Lung (tissue), 12 donors: ENCODE measurements around the gene VKORC1. TPM values are rescaled to one million over a fixed set of nuclear protein-coding genes. Genes with fewer than 3 reads are reported as not detected.

Source experiments
- ATAC-seq: fragments of 200-7000 bp; cut with Tn5 transposase; one replicate; pipeline ENCODE4 v1.9.1; 2020; ENCODE audit warnings: moderate number of reproducible peaks; ENCODE audit not compliant: insufficient read depth, low FRiP score
- DNase-seq, 3 donors: peaks; one replicate each; pipeline ENCODE4 v3.0.0-alpha.2; 2013 to 2017
- H3K27ac ChIP-seq, 2 donors: one replicate each; pipeline ENCODE4 v1.5.1; 2013; ENCODE audit warnings: mild to moderate bottlenecking in 2 of 2, moderate library complexity in 2 of 2, control low read depth in 1 of 2, inconsistent platforms in 1 of 2, low read depth in 1 of 2, low read length in 1 of 2
- H3K27me3 ChIP-seq, 3 donors: one replicate each; pipeline ENCODE4 v1.5.1; 2013; ENCODE audit warnings: low read length in 2 of 3; ENCODE audit not compliant: control insufficient read depth in 3 of 3, insufficient read depth in 3 of 3
- H3K36me3 ChIP-seq, 4 donors: one replicate each; pipeline ENCODE4 v1.5.1; 2013; ENCODE audit warnings: low read length in 4 of 4, mild to moderate bottlenecking in 1 of 4, moderate library complexity in 1 of 4; ENCODE audit not compliant: control insufficient read depth in 4 of 4, insufficient read depth in 4 of 4
- H3K4me1 ChIP-seq, 5 donors: one replicate each; pipeline ENCODE4 v1.5.1; 2013; ENCODE audit warnings: low read length in 5 of 5, mild to moderate bottlenecking in 2 of 5, moderate library complexity in 1 of 5; ENCODE audit not compliant: control insufficient read depth in 5 of 5, insufficient read depth in 5 of 5
- H3K4me3 ChIP-seq: one replicate; pipeline ENCODE4 v1.5.1; 2013; ENCODE audit warnings: mild to moderate bottlenecking, control low read depth, moderate library complexity
- H3K9ac ChIP-seq, 2 donors: one replicate each; pipeline ENCODE4 v1.5.1; 2013; ENCODE audit warnings: low read length in 2 of 2, control low read depth in 1 of 2; ENCODE audit not compliant: insufficient read depth in 1 of 2
- H3K9me3 ChIP-seq, 4 donors: one replicate each; pipeline ENCODE4 v1.5.1; 2013; ENCODE audit warnings: low read length in 3 of 4, mild to moderate bottlenecking in 1 of 4, moderate library complexity in 1 of 4; ENCODE audit not compliant: control insufficient read depth in 4 of 4, insufficient read depth in 3 of 4
- CTCF ChIP-seq: IDR thresholded peaks from 2 replicates; pipeline ENCODE4 v1.5.1; 2012; ENCODE audit warnings: mild to moderate bottlenecking; ENCODE audit errors: control extremely low read depth, extremely low read depth
- WGBS, 2 donors: extraction: QIAGEN DNeasy Blood & Tissue Kit; methylation state at CpG; one replicate each; pipeline ENCODE4 v1.1.7; 2013; 5-methylcytosine and 5-hydroxymethylcytosine counted together
- polyA plus RNA-seq, 2 donors: library from polyadenylated mRNA; stranded (reverse); fragments of 200-250 nt; gene quantifications; one replicate each; pipeline ENCODE4 v1.2.1, GENCODE V29; 2013
- total RNA-seq, 2 donors: library from RNA; depleted of rRNA in 1 of 2; stranded (reverse); fragments of >200 nt in 1 of 2; gene quantifications; one replicate each; pipeline ENCODE4 v1.2.1, GENCODE V29; 2014 to 2021
- donor health status: control.
- donor health status: control.
- donor health status: Bipolar disorder and iron deficiency.
- donor health status: healthy.
- donor health status: DM: yes; HTN: yes; CAD: no.

Gene VKORC1
- total and polyA plus RNA-seq, 4 donors, result 49.4 to 118 (median 70.5) TPM

- Histone ChIP-seq H3K27ac (peak overlapping the region in 1 of 2 donors; percentile 60), H3K4me3 (no peak overlapping the region), H3K27me3 (no peaks in the 10 kb centered on the region), H3K4me1 (peaks cover 0 to 15% (median 0%) of the 10 kb centered on the region in 5 donors), H3K36me3 (peaks cover 0 to 28% (median 7%) of the 10 kb centered on the region in 4 donors), H3K9me3 (no peaks in the 10 kb centered on the region), H3K9ac (no peak overlapping the region)
- WGBS, 2 donors, result 87 to 89% methylated on average over 2 of the region's 2 CpGs
- TF ChIP-seq CTCF, result no peak
- ATAC-seq (no peak), DNase-seq (no peak)
Observed at GRCh38 chr16:31112711-31113110, 18.1 kb upstream of the VKORC1 start.

- Histone ChIP-seq H3K4me3 (no peak overlapping the region), H3K27ac (peak overlapping the region in 1 of 2 donors; percentile 60), H3K9me3 (no peaks in the 10 kb centered on the region), H3K9ac (no peak overlapping the region), H3K4me1 (peaks cover 0 to 15% (median 0%) of the 10 kb centered on the region in 5 donors), H3K36me3 (peaks cover 0 to 28% (median 7%) of the 10 kb centered on the region in 4 donors), H3K27me3 (no peaks in the 10 kb centered on the region)
- ATAC-seq (no peak), DNase-seq (no peak)
- TF ChIP-seq CTCF, result no peak
- 95 to 96% methylated on average over 23 of the region's 23 CpGs for WGBS, 2 donors
Observed at GRCh38 chr16:31111881-31112466, 17.4 kb upstream of the VKORC1 start.

GRCh38 chr16:31110106-31111034, 15.8 kb upstream of the VKORC1 start:
- DNase-seq (no peak), ATAC-seq (no peak)
- no peak overlapping the region for H3K9ac ChIP-seq
- H3K4me1 ChIP-seq, result peaks cover 0 to 15% (median 0%) of the 10 kb centered on the region in 5 donors
- peaks cover 0 to 28% (median 7%) of the 10 kb centered on the region in 4 donors for H3K36me3 ChIP-seq
- no peaks in the 10 kb centered on the region for H3K27me3 ChIP-seq
- TF ChIP-seq CTCF, result no peak
- peak overlapping the region in 1 of 2 donors; percentile 32 for H3K27ac ChIP-seq
- 90 to 92% methylated on average over 26 of the region's 26 CpGs for WGBS, 2 donors
- no peaks in the 10 kb centered on the region for H3K9me3 ChIP-seq
- H3K4me3 ChIP-seq, result no peak overlapping the region
